ENCODE measurements around the gene IL6R.
"Not testable (repeated sequence)": the region's sequence is repeated elsewhere in the genome, so short reads cannot be mapped to it uniquely, and the experiment has no call there.

IL6R gene

GRCh38 chr1:154483941-154484803, 79.0 kb downstream of the IL6R start:
- no peak for DNase-seq (ENCODE audit: low read depth)

- no peak for DNase-seq (ENCODE audit: low read depth)
These were observed 80.0 kb downstream of the IL6R start for GRCh38 chr1:154485106-154485505.

- no peak for DNase-seq (ENCODE audit: low read depth)
These were observed 80.9 kb downstream of the IL6R start for GRCh38 chr1:154485910-154486496.

- DNase-seq (ENCODE audit: low read depth), result not testable (repeated sequence)
These were observed 81.6 kb downstream of the IL6R start for GRCh38 chr1:154486756-154487155.

- no peak for DNase-seq (ENCODE audit: low read depth)
These were observed 83.8 kb downstream of the IL6R start for GRCh38 chr1:154488922-154489321.

GRCh38 chr1:154489695-154490274, 84.6 kb downstream of the IL6R start:
- DNase-seq (ENCODE audit: low read depth), result no peak

GRCh38 chr1:154490317-154490716, 85.2 kb downstream of the IL6R start:
- no peak for DNase-seq (ENCODE audit: low read depth)

- DNase-seq (ENCODE audit: low read depth), result no peak
These were observed 87.0 kb downstream of the IL6R start for GRCh38 chr1:154492115-154492514.

GRCh38 chr1:154493276-154493675, 88.1 kb downstream of the IL6R start:
- DNase-seq (ENCODE audit: low read depth), result no peak

GRCh38 chr1:154495496-154496273, 90.5 kb downstream of the IL6R start:
- no peak for DNase-seq (ENCODE audit: low read depth)

- DNase-seq (ENCODE audit: low read depth), result no peak
These were observed 91.2 kb downstream of the IL6R start for GRCh38 chr1:154496383-154496782.

- no peak for DNase-seq (ENCODE audit: low read depth)
These were observed 92.1 kb downstream of the IL6R start for GRCh38 chr1:154497026-154497806.

GRCh38 chr1:154499446-154499845, 94.3 kb downstream of the IL6R start:
- DNase-seq (ENCODE audit: low read depth), result no peak

- DNase-seq (ENCODE audit: low read depth), result no peak
These were observed 95.4 kb downstream of the IL6R start for GRCh38 chr1:154500533-154500932.

GRCh38 chr1:154501423-154502065, 96.4 kb downstream of the IL6R start:
- no peak for DNase-seq (ENCODE audit: low read depth)

GRCh38 chr1:154502066-154502743, 97.1 kb downstream of the IL6R start, which contains the start of the genes SHE and TDRD10:
SHE (minus strand) TSS chr1:154502412; CDS start chr1:154502026, 386 bp downstream.
TDRD10 (plus strand) TSS chr1:154502219; CDS start chr1:154506904, 4,685 bp downstream.
- DNase-seq (ENCODE audit: low read depth), result no peak

GRCh38 chr1:154502744-154503115, 97.6 kb downstream of the IL6R start:
- DNase-seq (ENCODE audit: low read depth), result no peak

- no peak for DNase-seq (ENCODE audit: low read depth)
These were observed 98.8 kb downstream of the IL6R start for GRCh38 chr1:154503898-154504297.

GRCh38 chr1:154512760-154513159, 107.6 kb downstream of the IL6R start:
- DNase-seq (ENCODE audit: low read depth), result no peak

- DNase-seq (ENCODE audit: low read depth), result no peak
These were observed 109.0 kb downstream of the IL6R start for GRCh38 chr1:154514066-154514553.
